PC-3 (cell line): ENCODE results near the gene PSMD13. TPM values are rescaled to one million over a fixed set of nuclear protein-coding genes. Genes with fewer than 3 reads are reported as not detected.

Experiments used
- ATAC-seq: fragments of 200-7000 bp; cut with Tn5 transposase; 2 replicates; pipeline ENCODE4 v1.9.1; 2020; ENCODE audit warnings: mild to moderate bottlenecking, moderate library complexity
- BruUV-seq: library from RNA; stranded (reverse); fragments of 400-500 nt; replicated peaks from 2 replicates; lab custom pipeline; 2021; lab: Mats Ljungman, UMichigan
- CTCF ChIA-PET: fragments of 300-600 bp; sonication (Branson Sonifier 250); formaldehyde crosslinking; loops from one replicate; lab custom pipeline; 2022; ENCODE audit warnings: antibody characterized with exemption; lab: Charles Lee
- POLR2A ChIA-PET: fragments of 300-600 bp; sonication (Branson Sonifier 250); formaldehyde crosslinking; loops from one replicate; lab custom pipeline; 2022; ENCODE audit warnings: antibody characterized with exemption; ENCODE audit not compliant: unreplicated experiment; lab: Charles Lee
- DNase-seq: peaks from one replicate; pipeline ENCODE4 v3.0.0-alpha.2; 2015
- H2AFZ ChIP-seq: fragments of 300-600 bp; sonication (generic); 2 replicates; pipeline ENCODE4 v1.6.0; 2016; ENCODE audit warnings: antibody characterized with exemption, low read length
- H3F3A ChIP-seq: fragments of 300-600 bp; sonication (generic); one replicate; pipeline ENCODE4 v1.6.0; 2017; ENCODE audit warnings: antibody characterized with exemption, low read length, control low read depth, mild to moderate bottlenecking; ENCODE audit not compliant: unreplicated experiment
- H3K27ac ChIP-seq: fragments of 300-600 bp; sonication (generic); 2 replicates; pipeline ENCODE4 v1.5.1; 2016; ENCODE audit warnings: mild to moderate bottlenecking, low read length
- H3K27me3 ChIP-seq: fragments of 300-600 bp; sonication (generic); 2 replicates; pipeline ENCODE4 v1.6.1; 2016; ENCODE audit warnings: low read length, mixed read lengths
- H3K36me3 ChIP-seq: fragments of 300-600 bp; sonication (generic); 2 replicates; pipeline ENCODE4 v1.6.1; 2016; ENCODE audit warnings: low read depth, mixed run types, low read length, mixed read lengths
- H3K4me1 ChIP-seq: fragments of 300-600 bp; sonication (generic); 2 replicates; pipeline ENCODE4 v1.5.1; 2016; ENCODE audit warnings: low read length; ENCODE audit not compliant: insufficient read depth
- H3K4me2 ChIP-seq: fragments of 300-600 bp; sonication (generic); 2 replicates; pipeline ENCODE4 v1.6.0; 2016; ENCODE audit warnings: low read length
- H3K4me3 ChIP-seq: fragments of 300-600 bp; sonication (generic); 2 replicates; pipeline ENCODE4 v1.5.1; 2016; ENCODE audit warnings: mild to moderate bottlenecking, low read length, mixed read lengths
- H3K79me2 ChIP-seq: fragments of 300-600 bp; sonication (generic); 2 replicates; pipeline ENCODE4 v1.6.1; 2017; ENCODE audit warnings: low read length, mixed read lengths
- H3K9ac ChIP-seq: fragments of 300-600 bp; sonication (generic); 2 replicates; pipeline ENCODE4 v1.6.0; 2016; ENCODE audit warnings: mild to moderate bottlenecking, low read length
- H3K9me2 ChIP-seq: fragments of 300-600 bp; sonication (generic); replicated peaks from 2 replicates; pipeline ENCODE4 v1.6.1; 2016; ENCODE audit warnings: mixed run types, low read length, mixed read lengths
- H3K9me3 ChIP-seq: fragments of 300-600 bp; sonication (generic); 2 replicates; pipeline ENCODE4 v1.6.1; 2016; ENCODE audit warnings: low read length, mixed read lengths
- H4K20me1 ChIP-seq: fragments of 300-600 bp; sonication (generic); 2 replicates; pipeline ENCODE4 v1.6.1; 2016; ENCODE audit warnings: low read length, mixed read lengths
- CTCF ChIP-seq: fragments of 300-600 bp; sonication (generic); conservative IDR thresholded peaks from 2 replicates; pipeline ENCODE4 v1.5.1; 2017; ENCODE audit warnings: antibody characterized with exemption, low read depth, mild to moderate bottlenecking, low read length
- EZH2 ChIP-seq: fragments of 300-600 bp; sonication (generic); IDR thresholded peaks from one replicate; pipeline ENCODE4 v1.6.1; 2017; ENCODE audit warnings: antibody characterized with exemption, mild to moderate bottlenecking, low read length; ENCODE audit not compliant: unreplicated experiment
- EZH2phosphoT487 ChIP-seq: fragments of 300-600 bp; sonication (generic); IDR thresholded peaks from 2 replicates; pipeline ENCODE4 v1.6.1; 2018; ENCODE audit warnings: mild to moderate bottlenecking, antibody characterized with exemption, low read length, borderline replicate concordance
- intact Hi-C: fragments of 100-400 bp; cut with micrococcal nuclease; formaldehyde crosslinking; loops from 2 replicates; pipeline ENCODE4 v1.9.0; 2023
- total RNA-seq: library from RNA; depleted of rRNA; stranded (reverse); fragments of >200 nt; gene quantifications from 2 replicates; pipeline ENCODE4 v1.2.3, GENCODE V29; 2014

The PSMD13 gene
- total RNA-seq, 1 experiment from 2014 or later = 255 TPM

- Histone ChIP-seq H3K9me3 (no peaks in the 10 kb centered on the region), H3K9ac (no peak overlapping the region), H3K36me3 (no peaks in the 10 kb centered on the region), H3K4me1 (no peaks in the 10 kb centered on the region), H4K20me1 (no peaks in the 10 kb centered on the region), H3K9me2 (no peaks in the 10 kb centered on the region), H3K4me3 (no peak overlapping the region), H3K79me2 (no peaks in the 10 kb centered on the region), H3K4me2 (no peak overlapping the region), H3K27ac (no peak overlapping the region), H3F3A (no peaks in the 10 kb centered on the region), H2AFZ (no peak overlapping the region), H3K27me3 (no peaks in the 10 kb centered on the region)
- POLR2A ChIA-PET = no interaction called here
- no peak for DNase-seq
- intact Hi-C loops = no loop called here
- BruUV-seq = no TSS peak
- ATAC-seq = no peak
- TF ChIP-seq CTCF (no peak), EZH2phosphoT487 (no peak), EZH2 (no peak)
- CTCF ChIA-PET = no interaction called here
Observed at GRCh38 chr11:291281-292210, 54.8 kb downstream of the PSMD13 start.

- no peaks in the 10 kb centered on the region for H4K20me1 ChIP-seq
- no peaks in the 10 kb centered on the region for H3K9me2 ChIP-seq
- H3F3A ChIP-seq = no peaks in the 10 kb centered on the region
- H3K27ac ChIP-seq = no peak overlapping the region
- ChIA-PET POLR2A (no interaction called here), CTCF (no interaction called here)
- TF ChIP-seq EZH2 (no peak), CTCF (no peak), EZH2phosphoT487 (no peak)
- no peak overlapping the region for H3K4me3 ChIP-seq
- no peak overlapping the region for H2AFZ ChIP-seq
- H3K4me1 ChIP-seq = no peaks in the 10 kb centered on the region
- H3K27me3 ChIP-seq = no peaks in the 10 kb centered on the region
- no peaks in the 10 kb centered on the region for H3K36me3 ChIP-seq
- intact Hi-C loops = no loop called here
- DNase-seq (no peak), ATAC-seq (no peak)
- H3K9ac ChIP-seq = no peak overlapping the region
- BruUV-seq = no TSS peak
- H3K79me2 ChIP-seq = no peaks in the 10 kb centered on the region
- no peaks in the 10 kb centered on the region for H3K9me3 ChIP-seq
- H3K4me2 ChIP-seq = no peak overlapping the region
Observed at GRCh38 chr11:292211-293121, 55.7 kb downstream of the PSMD13 start.
